AG09319 (cell line): ENCODE results near the gene HEATR5A.

Experiments used
- DNase-seq: peaks from one replicate; pipeline ENCODE4 v3.0.0-alpha.2; 2010; ENCODE audit warnings: low read depth; ENCODE audit errors: extremely low read depth
- TF ChIP-seq, protein P1 (sequence below): IDR thresholded peaks from 2 replicates; pipeline ENCODE4 v1.5.1; 2011; ENCODE audit warnings: low read depth, mild to moderate bottlenecking, inconsistent platforms, low read length, moderate library complexity

Gene HEATR5A

DNA sequence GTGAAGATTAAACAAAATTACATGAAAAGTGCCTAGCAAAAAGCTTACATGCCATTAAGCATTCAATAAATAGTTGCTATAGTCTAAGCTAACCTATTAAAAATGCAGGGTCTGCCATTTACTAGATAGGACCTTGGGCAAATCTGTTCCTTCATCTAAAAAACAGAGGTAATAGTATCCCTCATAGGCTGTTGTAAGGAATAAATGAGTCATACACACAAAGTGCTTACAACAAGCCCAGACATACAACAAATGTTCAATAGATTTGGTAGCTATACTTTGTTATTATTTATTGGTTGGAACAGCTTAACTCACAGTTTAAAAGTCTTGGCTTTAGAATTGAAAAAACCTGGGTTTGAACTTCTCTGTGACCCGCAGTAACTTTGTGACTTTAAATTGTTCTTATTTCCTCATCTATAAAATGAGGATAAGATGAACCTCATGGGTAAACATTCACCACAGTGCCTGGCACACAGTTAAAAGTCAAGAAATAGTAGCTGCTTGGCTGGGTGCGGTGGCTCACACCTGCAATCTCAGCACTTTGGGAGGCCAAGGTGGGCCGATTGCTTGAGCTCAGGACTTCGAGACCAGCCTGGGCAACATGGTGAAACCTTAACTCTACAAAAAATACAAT is 24.7 kb downstream of the HEATR5A start:
- TF ChIP-seq, protein P1, sequence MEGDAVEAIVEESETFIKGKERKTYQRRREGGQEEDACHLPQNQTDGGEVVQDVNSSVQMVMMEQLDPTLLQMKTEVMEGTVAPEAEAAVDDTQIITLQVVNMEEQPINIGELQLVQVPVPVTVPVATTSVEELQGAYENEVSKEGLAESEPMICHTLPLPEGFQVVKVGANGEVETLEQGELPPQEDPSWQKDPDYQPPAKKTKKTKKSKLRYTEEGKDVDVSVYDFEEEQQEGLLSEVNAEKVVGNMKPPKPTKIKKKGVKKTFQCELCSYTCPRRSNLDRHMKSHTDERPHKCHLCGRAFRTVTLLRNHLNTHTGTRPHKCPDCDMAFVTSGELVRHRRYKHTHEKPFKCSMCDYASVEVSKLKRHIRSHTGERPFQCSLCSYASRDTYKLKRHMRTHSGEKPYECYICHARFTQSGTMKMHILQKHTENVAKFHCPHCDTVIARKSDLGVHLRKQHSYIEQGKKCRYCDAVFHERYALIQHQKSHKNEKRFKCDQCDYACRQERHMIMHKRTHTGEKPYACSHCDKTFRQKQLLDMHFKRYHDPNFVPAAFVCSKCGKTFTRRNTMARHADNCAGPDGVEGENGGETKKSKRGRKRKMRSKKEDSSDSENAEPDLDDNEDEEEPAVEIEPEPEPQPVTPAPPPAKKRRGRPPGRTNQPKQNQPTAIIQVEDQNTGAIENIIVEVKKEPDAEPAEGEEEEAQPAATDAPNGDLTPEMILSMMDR = no peak
- DNase-seq = no peak

DNA sequence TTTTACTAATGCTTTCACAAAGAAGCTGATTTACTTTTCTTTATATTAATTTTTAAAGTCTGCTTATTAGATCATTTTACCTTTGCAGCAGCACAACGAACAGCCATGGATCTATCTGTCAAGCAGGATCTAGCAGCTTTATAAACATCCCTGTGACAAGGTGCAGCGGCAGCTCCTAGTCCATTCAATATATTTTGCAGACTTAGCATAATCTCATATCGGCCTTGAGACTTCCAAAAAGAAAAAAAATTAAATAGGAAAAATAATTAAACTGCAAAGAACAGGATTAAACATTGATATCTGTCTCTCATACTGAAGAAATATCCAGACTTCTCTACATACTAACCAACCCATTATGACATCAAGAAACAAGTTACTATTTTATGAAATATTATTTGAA is 25.2 kb downstream of the HEATR5A start:
- TF ChIP-seq, protein P1 = no peak
- no peak for DNase-seq

DNA sequence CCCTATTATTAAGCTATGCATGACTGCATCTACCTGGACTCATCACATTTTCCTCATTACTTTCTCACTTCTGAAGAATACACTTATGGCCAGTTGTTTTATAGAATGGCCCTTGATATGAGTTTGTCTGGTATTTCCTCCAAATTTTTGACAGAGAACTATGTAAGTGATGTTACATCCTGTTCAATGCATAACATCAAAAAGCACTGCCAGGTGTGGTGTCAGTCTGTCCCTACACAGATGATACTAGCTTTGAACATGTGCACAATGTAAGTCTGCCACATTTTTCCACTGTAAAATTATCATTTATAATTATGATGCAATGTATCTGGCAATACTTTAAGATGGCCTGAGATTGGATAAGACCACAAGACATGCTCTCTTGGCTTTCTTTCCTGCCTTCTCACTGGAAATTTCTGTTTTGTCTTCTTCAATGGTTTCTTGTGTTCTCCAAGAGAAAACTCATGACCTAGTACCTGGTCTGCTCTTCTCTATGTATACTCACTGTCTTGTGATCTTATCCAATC is 28.3 kb downstream of the HEATR5A start:
- TF ChIP-seq, protein P1 = no peak
- no peak for DNase-seq

DNA sequence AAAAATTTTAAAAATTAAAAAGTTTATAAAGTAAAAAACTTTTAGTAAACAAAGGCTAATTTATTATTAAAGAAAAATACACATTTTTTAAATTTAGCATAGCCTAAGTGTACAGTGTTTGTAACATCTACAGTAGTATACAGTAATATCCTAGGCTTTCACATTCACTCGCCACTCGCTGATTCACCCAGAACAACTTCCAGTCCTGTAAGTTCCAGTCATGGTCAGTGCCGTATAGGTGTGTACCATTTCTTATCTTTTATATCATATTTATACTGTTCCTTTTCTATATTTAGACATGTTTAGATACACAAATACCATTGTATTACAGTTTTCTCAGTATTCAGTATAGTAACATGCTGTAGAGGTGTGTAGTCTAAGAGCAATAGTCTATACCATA is 28.9 kb downstream of the HEATR5A start:
- no peak for DNase-seq

DNA sequence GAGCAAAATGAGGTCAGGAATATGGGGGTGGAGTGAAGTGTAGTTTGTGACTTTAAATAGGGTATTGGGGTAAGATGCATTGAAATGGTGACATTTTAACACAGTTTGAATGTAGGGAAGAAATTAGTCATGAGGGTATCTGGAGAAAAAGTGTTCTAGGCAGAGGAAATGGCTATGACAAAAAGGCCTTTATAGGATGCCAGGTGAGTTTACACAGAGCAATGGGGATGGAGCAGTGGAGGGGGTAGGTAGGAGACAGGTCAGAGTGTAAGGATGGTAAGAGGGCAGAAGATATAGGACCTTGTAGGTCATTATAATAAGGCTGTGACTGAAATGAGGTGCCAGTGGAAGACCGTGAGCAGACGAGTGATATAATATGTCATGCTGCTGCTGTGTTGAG is 30.4 kb downstream of the HEATR5A start:
- no peak for DNase-seq
- TF ChIP-seq, protein P1 = no peak

More for the DNA sequence above, 28.9 kb downstream of the HEATR5A start:
- TF ChIP-seq, protein P1 = no peak

DNA sequence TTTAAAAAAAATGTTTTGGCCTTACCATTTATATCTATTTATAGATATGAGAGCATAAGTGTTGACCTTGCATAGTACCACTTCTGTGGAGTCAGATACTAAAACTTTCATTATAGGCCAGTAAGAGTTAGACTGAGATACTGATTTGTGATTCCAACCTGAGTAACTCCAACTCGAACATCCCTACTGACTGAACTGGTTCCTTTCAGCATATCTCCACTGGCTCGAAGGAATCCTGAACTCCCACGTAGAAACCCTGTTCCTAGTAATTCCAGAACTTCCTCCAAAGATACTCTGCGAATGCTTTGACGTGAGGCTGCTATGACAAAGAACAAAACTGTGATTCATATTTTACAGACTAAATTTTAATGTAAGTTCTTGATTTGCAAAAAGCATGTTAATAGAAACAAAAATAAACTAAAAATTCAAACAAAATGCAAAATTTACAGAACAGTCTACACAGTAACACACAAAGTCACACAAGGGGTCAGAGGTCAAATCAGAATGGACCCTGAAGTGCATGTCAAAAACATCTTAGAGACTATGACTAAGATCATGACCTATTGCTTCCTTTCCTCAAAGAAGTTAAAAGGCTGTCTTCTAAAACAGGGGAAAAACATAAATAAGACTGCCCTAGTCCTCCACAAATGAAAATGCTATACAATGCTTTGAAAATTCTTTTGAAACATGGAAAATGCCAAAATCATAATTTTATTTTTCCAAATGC is 31.5 kb downstream of the HEATR5A start:
- TF ChIP-seq, protein P1 = no peak
- no peak for DNase-seq

DNA sequence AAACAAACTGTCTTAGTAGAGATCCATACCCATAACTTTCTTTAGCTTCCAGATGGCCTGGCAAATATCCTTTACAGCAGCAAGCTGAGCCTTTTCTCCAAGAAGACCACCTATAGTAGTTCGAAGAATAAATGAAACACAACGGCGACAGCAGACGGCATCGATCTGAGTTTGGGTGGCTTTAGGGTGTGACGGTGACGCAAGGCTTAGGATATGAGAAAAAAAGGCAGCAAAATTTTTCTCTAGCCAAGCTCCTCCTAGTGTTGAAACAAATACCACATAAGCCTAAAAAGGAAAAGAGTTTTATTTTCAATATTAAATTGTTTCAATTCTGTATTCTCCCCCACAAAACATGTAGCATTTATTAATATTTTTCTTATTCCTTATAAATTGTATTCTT is 33.3 kb downstream of the HEATR5A start:
- TF ChIP-seq, protein P1 = no peak
- no peak for DNase-seq
